Measurements from ENCODE around the gene TFF1.

The TFF1 gene

GRCh38 chr21:42314616-42315295 lies 51.6 kb downstream of the TFF1 start:
- DNase-seq, result no peak

GRCh38 chr21:42313501-42313969 lies 52.8 kb downstream of the TFF1 start:
- DNase-seq, result no peak

- no peak for DNase-seq
Measured at GRCh38 chr21:42312626-42313104, 53.7 kb downstream of the TFF1 start.

Measured in suppressor macrophage treated with lipopolysaccharide for 1 hour (primary cell).